GM19438 (cell line): ENCODE measurements around the gene DKK3.

Experiments used
- ATAC-seq: cut with Tn5 transposase; IDR thresholded peaks from one replicate; pipeline ENCODE4 v1.9.1; 2021; ENCODE audit warnings: low read depth; ENCODE audit not compliant: unreplicated experiment

The DKK3 gene

GRCh38 chr11:11985016-11985715, 23.3 kb downstream of the DKK3 start:
- no peak for ATAC-seq

- no peak for ATAC-seq
These were observed 23.9 kb downstream of the DKK3 start for GRCh38 chr11:11984563-11984962.

- ATAC-seq, result no peak
These were observed 25.0 kb downstream of the DKK3 start for GRCh38 chr11:11983427-11983826.

- ATAC-seq, result no peak
These were observed 25.5 kb downstream of the DKK3 start for GRCh38 chr11:11982975-11983374.

GRCh38 chr11:11982461-11982860, 26.0 kb downstream of the DKK3 start:
- ATAC-seq, result no peak

- no peak for ATAC-seq
These were observed 26.6 kb downstream of the DKK3 start for GRCh38 chr11:11981840-11982239.

GRCh38 chr11:11981364-11981763, 27.1 kb downstream of the DKK3 start:
- ATAC-seq, result no peak

GRCh38 chr11:11980841-11981308, 27.6 kb downstream of the DKK3 start:
- no peak for ATAC-seq

GRCh38 chr11:11980200-11980599, 28.2 kb downstream of the DKK3 start:
- ATAC-seq, result no peak

GRCh38 chr11:11979488-11980117, 28.8 kb downstream of the DKK3 start:
- no peak for ATAC-seq

- no peak for ATAC-seq
These were observed 29.5 kb downstream of the DKK3 start for GRCh38 chr11:11978792-11979487.

GRCh38 chr11:11978098-11978637, 30.3 kb downstream of the DKK3 start:
- ATAC-seq, result no peak

GRCh38 chr11:11977206-11977938, 31.1 kb downstream of the DKK3 start:
- no peak for ATAC-seq

- ATAC-seq, result no peak
These were observed 31.8 kb downstream of the DKK3 start for GRCh38 chr11:11976481-11977127.

- ATAC-seq, result no peak
These were observed 33.0 kb downstream of the DKK3 start for GRCh38 chr11:11975201-11976092.

GRCh38 chr11:11973866-11974265, 34.6 kb downstream of the DKK3 start:
- ATAC-seq, result no peak

GRCh38 chr11:11973361-11973800, 35.0 kb downstream of the DKK3 start:
- ATAC-seq, result no peak

GRCh38 chr11:11972730-11973341, 35.6 kb downstream of the DKK3 start:
- ATAC-seq, result no peak
